ENCODE measurements around the gene SLC35A2. TPM values are rescaled to one million over a fixed set of nuclear protein-coding genes. Genes with fewer than 3 reads are reported as not detected.
"Not testable (repeated sequence)": the region's sequence is repeated elsewhere in the genome, so short reads cannot be mapped to it uniquely, and the experiment has no call there.

The SLC35A2 gene
- total RNA-seq, 1 donor from 2014 or later, result 19.2 TPM

GRCh38 chrX:48886586-48886985, 24.9 kb downstream of the SLC35A2 start:
- DNase-seq (ENCODE audit: low spot score); ATAC-seq; intact Hi-C loops (cut with DNase I): not testable (repeated sequence)

GRCh38 chrX:48883729-48884128, 27.7 kb downstream of the SLC35A2 start:
- ATAC-seq (no peak), DNase-seq (ENCODE audit: low spot score) (no peak)
- intact Hi-C loops (cut with DNase I), result no loop called here

GRCh38 chrX:48876944-48877343, 34.5 kb downstream of the SLC35A2 start:
- DNase-seq (ENCODE audit: low spot score); ATAC-seq; intact Hi-C loops (cut with DNase I): not testable (repeated sequence)

GRCh38 chrX:48872017-48872416, 39.4 kb downstream of the SLC35A2 start:
- intact Hi-C loops (cut with DNase I); DNase-seq (ENCODE audit: low spot score); ATAC-seq: not testable (repeated sequence)

- ATAC-seq (peak; percentile 59), DNase-seq (ENCODE audit: low spot score) (no peak)
- intact Hi-C loops (cut with DNase I), result no loop called here
Measured at GRCh38 chrX:48864210-48864609, 47.2 kb downstream of the SLC35A2 start.

- ATAC-seq, result no peak
- DNase-seq (ENCODE audit: low spot score), result no peak
- intact Hi-C loops (cut with DNase I), result no loop called here
Measured at GRCh38 chrX:48854898-48855297, 56.5 kb downstream of the SLC35A2 start.

GRCh38 chrX:48854121-48854804, 57.2 kb downstream of the SLC35A2 start:
- DNase-seq (ENCODE audit: low spot score); ATAC-seq; intact Hi-C loops (cut with DNase I): not testable (repeated sequence)

- intact Hi-C loops (cut with DNase I); ATAC-seq: not testable (repeated sequence)
Measured at GRCh38 chrX:48853494-48853893, 58.0 kb downstream of the SLC35A2 start.

More at GRCh38 chrX:48853494-48853893, 58.0 kb downstream of the SLC35A2 start:
- not testable (repeated sequence) for DNase-seq (ENCODE audit: low spot score)

Other genes with a start within 250 kb of the SLC35A2 start
- 14.4 TPM for gene WAS, start 227.8 kb downstream of the SLC35A2 start, total RNA-seq
- 5.3 TPM for gene SUV39H1, start 214.9 kb downstream of the SLC35A2 start, total RNA-seq
- not detected for gene GLOD5, start 149.9 kb downstream of the SLC35A2 start, total RNA-seq
- gene GATA1, start 125.1 kb downstream of the SLC35A2 start, total RNA-seq, result 0.76 TPM
- 106 TPM for gene HDAC6, start 109.6 kb downstream of the SLC35A2 start, total RNA-seq
- 0.36 TPM for gene ERAS, start 85.1 kb downstream of the SLC35A2 start, total RNA-seq
- gene PCSK1N, start 76.0 kb downstream of the SLC35A2 start, total RNA-seq, result 0.67 TPM
- 28.0 TPM for gene TIMM17B, start 13.9 kb downstream of the SLC35A2 start, total RNA-seq
- gene PQBP1, start 13.7 kb downstream of the SLC35A2 start, total RNA-seq, result 51.2 TPM
- gene PIM2, start 7.4 kb upstream of the SLC35A2 start, total RNA-seq, result 10.8 TPM
- 50.5 TPM for gene OTUD5, start 46.0 kb upstream of the SLC35A2 start, total RNA-seq
- 2.5 TPM for gene KCND1, start 60.2 kb upstream of the SLC35A2 start, total RNA-seq
- 53.5 TPM for gene GRIPAP1, start 90.6 kb upstream of the SLC35A2 start, total RNA-seq
- gene TFE3, start 131.7 kb upstream of the SLC35A2 start, total RNA-seq, result 69.0 TPM
- 7.9 TPM for gene CCDC120, start 147.4 kb upstream of the SLC35A2 start, total RNA-seq
- 29.6 TPM for gene PRAF2, start 162.4 kb upstream of the SLC35A2 start, total RNA-seq
- gene WDR45, start 168.2 kb upstream of the SLC35A2 start, total RNA-seq, result 70.9 TPM
- 20.5 TPM for gene GPKOW, start 212.1 kb upstream of the SLC35A2 start, total RNA-seq